Caco-2 (cell line): Measurements from ENCODE around the gene PCDHGA11. TPM values are rescaled to one million over a fixed set of nuclear protein-coding genes. Genes with fewer than 3 reads are reported as not detected.

ENCODE experiments used
- BruUV-seq: library from RNA; stranded (reverse); fragments of 400-500 nt; replicated peaks from 2 replicates; lab custom pipeline; 2021; lab: Mats Ljungman, UMichigan
- CTCF ChIA-PET: fragments of 300-600 bp; sonication (Branson Sonifier 250); formaldehyde crosslinking; loops from one replicate; lab custom pipeline; 2022; ENCODE audit warnings: antibody characterized with exemption; lab: Charles Lee
- POLR2A ChIA-PET: fragments of 300-600 bp; sonication (Branson Sonifier 250); formaldehyde crosslinking; loops from one replicate; lab custom pipeline; 2022; ENCODE audit warnings: antibody characterized with exemption; lab: Charles Lee
- DNase-seq, 2 experiments: peaks; one replicate each; pipeline versions ENCODE4 v3.0.0 to v3.0.0-alpha.2; 2020 to 2022
- H3K27me3 ChIP-seq: replicated peaks from 2 replicates; pipeline ENCODE4 v1.6.0; 2011; ENCODE audit warnings: low read length; ENCODE audit not compliant: control insufficient read depth, insufficient read depth
- H3K36me3 ChIP-seq: 2 replicates; pipeline ENCODE4 v1.5.1; 2011; ENCODE audit warnings: low read length; ENCODE audit not compliant: control insufficient read depth, insufficient read depth
- H3K4me1 ChIP-seq: fragments of 250-450 bp; sonication (Bioruptor Pico); 2 replicates; pipeline ENCODE4 v1.5.1; 2020; ENCODE audit warnings: mild to moderate bottlenecking
- H3K4me3 ChIP-seq: 2 replicates; pipeline ENCODE4 v1.5.1; 2011; ENCODE audit warnings: low read depth, mild to moderate bottlenecking, control low read depth, low read length
- H3K9me3 ChIP-seq: fragments of 250-450 bp; sonication (Bioruptor Pico); 2 replicates; pipeline ENCODE4 v1.5.1; 2020; ENCODE audit warnings: mild to moderate bottlenecking, moderate library complexity
- H3K27ac Mint-ChIP-seq: one replicate; pipeline ENCODE4 v1.8.0; 2022; ENCODE audit warnings: mixed read lengths; ENCODE audit not compliant: unreplicated experiment
- H3K27me3 Mint-ChIP-seq: one replicate; pipeline ENCODE4 v1.8.0; 2022; ENCODE audit warnings: mixed read lengths; ENCODE audit not compliant: insufficient read depth, unreplicated experiment
- H3K36me3 Mint-ChIP-seq: one replicate; pipeline ENCODE4 v1.8.0; 2022; ENCODE audit warnings: mild to moderate bottlenecking, mixed read lengths; ENCODE audit not compliant: insufficient read depth, unreplicated experiment
- H3K4me1 Mint-ChIP-seq: one replicate; pipeline ENCODE4 v1.8.0; 2022; ENCODE audit warnings: low read depth, mixed read lengths; ENCODE audit not compliant: unreplicated experiment
- H3K4me3 Mint-ChIP-seq: one replicate; pipeline ENCODE4 v1.8.0; 2022; ENCODE audit warnings: mild to moderate bottlenecking, moderate library complexity, mixed read lengths; ENCODE audit not compliant: unreplicated experiment
- H3K9me3 Mint-ChIP-seq: one replicate; pipeline ENCODE4 v1.8.0; 2022; ENCODE audit warnings: mixed read lengths; ENCODE audit not compliant: unreplicated experiment
- CTCF ChIP-seq, 2 experiments: fragments of 200-600 bp in 1 of 2; IDR thresholded peaks; 1 replicate in 1 of 2; 2 replicates in 1 of 2; pipeline versions ENCODE4 v1.5.1 to v1.8.0; 2011 to 2022; ENCODE audit warnings: antibody characterized with exemption in 1 of 2, control low read depth in 1 of 2, inconsistent platforms in 1 of 2, low read depth in 1 of 2, low read length in 1 of 2, mild to moderate bottlenecking in 1 of 2, moderate library complexity in 1 of 2; ENCODE audit not compliant: insufficient read depth in 1 of 2, severe bottlenecking in 1 of 2, unreplicated experiment in 1 of 2
- intact Hi-C: fragments of 100-400 bp; cut with micrococcal nuclease; formaldehyde crosslinking; loops from one replicate; pipeline ENCODE4 v1.10.0; 2022; ENCODE audit not compliant: unreplicated experiment
- total RNA-seq: library from RNA; stranded (reverse); gene quantifications from 2 replicates; pipeline ENCODE4 v1.2.3, GENCODE V29; 2022

PCDHGA11 gene
- total RNA-seq, 1 experiment from 2014 or later, result 1.2 TPM

- intact Hi-C loops, result no loop called here
- no peak for TF ChIP-seq CTCF (IDR thresholded peaks at IDR 0.05; ENCODE audit: insufficient read depth in 1 of 2, low read depth in 1 of 2, low read length in 1 of 2, severe bottlenecking in 1 of 2, unreplicated experiment in 1 of 2)
- H3K9me3 Mint-ChIP-seq, result peaks cover 13% of the 10 kb centered on the region
- DNase-seq, result no peak
- Histone ChIP-seq H3K27me3 (no peaks in the 10 kb centered on the region), H3K9me3 (peaks cover 9% of the 10 kb centered on the region; the same call in 1 of the 2 replicates), H3K36me3 (no peaks in the 10 kb centered on the region), H3K4me1 (no peaks in the 10 kb centered on the region), H3K4me3 (no peak overlapping the region)
- H3K4me1 Mint-ChIP-seq, result no peaks in the 10 kb centered on the region
- BruUV-seq, result no TSS peak
- H3K27ac Mint-ChIP-seq, result no peak overlapping the region
- no peaks in the 10 kb centered on the region for H3K27me3 Mint-ChIP-seq
- peaks cover 24% of the 10 kb centered on the region for H3K36me3 Mint-ChIP-seq
- no peak overlapping the region for H3K4me3 Mint-ChIP-seq
- ChIA-PET CTCF (no interaction called here), POLR2A (no interaction called here)
Measured at GRCh38 chr5:141422742-141423291, 2.0 kb downstream of the PCDHGA11 start.

GRCh38 chr5:141427783-141428426 lies 7.1 kb downstream of the PCDHGA11 start:
- no peak overlapping the region for H3K27ac Mint-ChIP-seq

More at GRCh38 chr5:141427783-141428426, 7.1 kb downstream of the PCDHGA11 start:
- intact Hi-C loops, result no loop called here
- no peak overlapping the region for H3K4me3 ChIP-seq
- no peaks in the 10 kb centered on the region for H3K4me1 ChIP-seq
- DNase-seq, result no peak
- no peaks in the 10 kb centered on the region for H3K4me1 Mint-ChIP-seq
- H3K9me3 ChIP-seq, result peaks cover 10% of the 10 kb centered on the region; the same call in 1 of the 2 replicates
- H3K27me3 ChIP-seq, result no peaks in the 10 kb centered on the region
- H3K36me3 ChIP-seq, result no peaks in the 10 kb centered on the region
- CTCF ChIA-PET, result interaction anchor here (0.6 kb wide), 1 partner anchor 587 kb away, joined by 3 read pairs; no protein-coding TSS in a partner anchor
- TF ChIP-seq CTCF (IDR thresholded peaks at IDR 0.05; ENCODE audit: insufficient read depth in 1 of 2, low read depth in 1 of 2, low read length in 1 of 2, severe bottlenecking in 1 of 2, unreplicated experiment in 1 of 2), result no peak
- peaks cover 2% of the 10 kb centered on the region for H3K36me3 Mint-ChIP-seq
- H3K9me3 Mint-ChIP-seq, result peaks cover 30% of the 10 kb centered on the region
- H3K4me3 Mint-ChIP-seq, result no peak overlapping the region
- POLR2A ChIA-PET, result no interaction called here
- H3K27me3 Mint-ChIP-seq, result no peaks in the 10 kb centered on the region
- BruUV-seq, result no TSS peak
